Hindlimb muscle (tissue), 1 donor: ENCODE results near the gene STAT5A. TPM values are rescaled to one million over a fixed set of nuclear protein-coding genes. Genes with fewer than 3 reads are reported as not detected.
"Not testable (repeated sequence)": the region's sequence is repeated elsewhere in the genome, so short reads cannot be mapped to it uniquely, and the experiment has no call there.

Experiments used
- DNase-seq: peaks from one replicate; pipeline ENCODE4 v3.0.0-alpha.2; 2013
- polyA plus RNA-seq: library from polyadenylated mRNA; unstranded; fragments of 120-200 nt; gene quantifications from one replicate; pipeline ENCODE4 v1.2.1, GENCODE V29; 2013; ENCODE audit not compliant: insufficient read length

Gene STAT5A
- polyA plus RNA-seq, 1 donor: 22.1 TPM

DNA sequence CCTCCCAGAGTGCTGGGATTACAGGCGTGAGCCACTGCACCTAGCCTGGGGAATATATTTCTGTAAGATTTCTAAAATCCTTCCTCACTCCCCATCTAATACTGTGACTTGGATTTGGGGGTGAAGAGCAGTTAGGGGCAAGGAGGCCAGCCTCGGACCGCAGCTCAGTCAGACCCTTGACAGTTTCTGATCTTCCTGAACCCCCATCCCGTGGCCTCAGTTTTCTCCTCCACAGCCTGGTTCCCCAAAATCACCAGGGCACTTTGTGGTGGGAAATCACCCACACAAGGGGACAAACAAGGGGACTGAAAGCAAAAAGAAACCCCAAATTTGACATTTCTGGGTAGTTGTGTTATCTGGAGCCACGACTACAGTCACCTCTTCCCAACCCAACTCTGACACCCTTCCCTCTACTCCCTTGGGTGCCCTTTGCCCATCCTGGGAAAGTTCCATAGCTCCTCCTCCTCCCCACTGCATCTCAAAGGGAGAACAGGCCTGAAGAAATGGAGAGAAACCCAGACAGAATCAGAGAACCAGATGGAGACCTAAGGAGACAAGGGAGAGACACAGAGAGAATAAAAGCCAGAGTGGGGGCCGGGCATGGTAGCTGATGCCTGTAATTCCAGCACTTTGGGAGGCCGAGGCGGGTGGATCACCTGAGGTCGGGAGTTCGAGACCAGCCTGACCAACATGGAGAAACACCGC is 2.8 kb upstream of the STAT5A start:
- no peak for DNase-seq

DNA sequence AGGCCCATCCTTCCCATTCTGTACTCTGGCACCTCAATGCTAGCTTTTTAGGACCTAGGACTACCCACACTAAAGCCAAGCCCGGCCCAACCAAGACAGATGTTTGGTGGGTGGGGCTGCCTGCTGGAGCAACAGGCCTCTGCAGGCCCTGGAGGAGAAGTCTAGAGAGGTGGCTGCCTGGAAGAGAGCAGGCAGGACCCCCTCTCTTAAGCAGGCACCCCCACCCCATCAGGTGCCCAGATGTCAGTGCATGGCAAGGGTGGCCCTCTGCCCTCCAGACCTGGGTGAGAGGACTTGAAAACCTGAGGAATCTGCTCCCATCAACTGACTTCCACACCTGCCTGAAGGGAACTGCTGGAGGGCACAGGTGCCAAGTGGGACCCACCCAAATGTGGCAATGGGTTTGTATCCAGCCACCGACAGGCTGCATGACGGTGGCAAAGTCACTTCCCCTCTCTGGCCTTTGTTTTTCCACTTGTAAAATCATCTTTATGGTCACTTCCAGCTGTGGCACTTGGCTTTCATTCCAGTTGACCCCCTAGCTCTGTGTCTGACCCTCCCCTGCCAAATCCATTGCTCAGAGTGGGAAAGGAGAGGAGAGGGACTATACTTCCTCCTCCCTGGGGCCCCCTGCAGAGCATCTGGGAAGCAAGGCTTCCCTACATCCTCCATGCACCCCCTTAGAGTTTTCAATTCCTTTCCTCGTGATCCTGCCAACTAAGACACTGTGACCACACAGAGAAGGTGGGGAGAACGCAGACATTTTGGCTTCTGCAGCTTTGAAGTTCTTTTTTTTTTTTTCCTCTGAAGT is 1.7 kb upstream of the STAT5A start:
- DNase-seq: no peak

DNA sequence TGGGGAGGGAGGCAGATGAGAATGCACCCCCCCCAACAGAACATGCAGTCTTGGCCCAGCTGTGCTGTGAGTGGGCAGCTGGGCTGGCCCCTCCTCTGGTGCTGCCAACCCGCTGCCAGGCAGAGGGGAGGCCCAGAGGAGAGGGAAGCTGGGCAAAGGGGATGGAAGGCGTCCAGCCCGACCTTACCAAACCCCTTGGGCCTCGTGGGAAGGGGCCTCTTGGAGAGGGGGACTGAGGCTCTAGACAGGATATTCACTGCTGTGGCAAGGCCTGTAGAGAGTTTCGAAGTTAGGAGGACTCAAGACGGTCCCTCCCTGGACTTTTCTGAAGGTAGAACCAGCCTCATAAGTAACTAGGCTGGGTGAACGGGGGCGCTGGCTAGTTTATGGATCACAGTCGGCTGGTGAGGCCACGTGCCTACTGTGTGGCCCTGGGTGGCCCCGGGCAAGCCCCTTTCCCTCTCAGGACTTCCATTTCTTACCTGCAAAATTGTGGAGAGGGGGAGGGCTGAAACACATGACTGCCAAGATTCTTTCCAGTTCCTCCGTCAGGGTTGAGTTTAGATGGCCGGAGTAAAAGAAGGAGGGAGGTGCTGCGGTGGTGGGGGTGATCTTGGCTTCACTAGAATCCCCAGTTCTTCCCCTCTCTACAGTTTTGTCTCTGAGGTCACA is 857 bp upstream of the STAT5A start:
- DNase-seq: peak; percentile 52

DNA sequence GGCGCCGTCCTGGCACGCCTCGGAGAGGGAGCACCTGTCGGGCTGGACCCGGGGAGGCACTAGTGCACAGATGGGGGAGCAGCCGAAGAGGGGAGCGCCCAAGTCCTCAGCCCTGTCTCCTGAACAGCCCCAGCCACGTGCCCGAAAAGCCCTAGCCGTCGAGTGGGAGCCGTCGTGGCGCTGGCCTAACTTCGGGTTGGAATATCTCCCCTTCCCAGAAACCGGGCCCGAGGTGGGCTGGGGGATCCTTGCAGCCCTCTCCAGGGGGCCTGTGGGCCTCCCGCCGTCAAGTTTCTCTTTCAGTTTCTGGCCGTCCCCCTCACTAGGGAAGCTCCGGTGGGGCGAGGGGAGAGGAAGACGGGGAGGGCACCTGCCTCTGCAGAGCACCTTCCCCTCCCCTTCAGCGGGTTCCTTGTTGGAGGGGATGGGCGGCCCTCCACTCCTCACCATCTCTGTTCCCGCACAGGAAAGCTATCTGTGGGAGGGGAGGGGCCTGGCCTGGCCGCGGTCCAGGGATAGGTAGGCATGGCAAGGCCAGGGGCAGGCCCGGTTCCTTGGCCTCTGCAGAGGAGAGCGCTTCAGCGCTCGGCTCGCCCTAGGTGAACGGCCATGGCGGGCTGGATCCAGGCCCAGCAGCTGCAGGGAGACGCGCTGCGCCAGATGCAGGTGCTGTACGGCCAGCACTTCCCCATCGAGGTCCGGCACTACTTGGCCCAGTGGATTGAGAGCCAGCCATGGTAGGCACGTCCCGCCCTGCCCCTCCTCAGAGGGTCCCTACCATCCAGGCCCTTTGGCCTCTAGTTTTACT is 709 bp downstream of the STAT5A start:
- DNase-seq: no peak

DNA sequence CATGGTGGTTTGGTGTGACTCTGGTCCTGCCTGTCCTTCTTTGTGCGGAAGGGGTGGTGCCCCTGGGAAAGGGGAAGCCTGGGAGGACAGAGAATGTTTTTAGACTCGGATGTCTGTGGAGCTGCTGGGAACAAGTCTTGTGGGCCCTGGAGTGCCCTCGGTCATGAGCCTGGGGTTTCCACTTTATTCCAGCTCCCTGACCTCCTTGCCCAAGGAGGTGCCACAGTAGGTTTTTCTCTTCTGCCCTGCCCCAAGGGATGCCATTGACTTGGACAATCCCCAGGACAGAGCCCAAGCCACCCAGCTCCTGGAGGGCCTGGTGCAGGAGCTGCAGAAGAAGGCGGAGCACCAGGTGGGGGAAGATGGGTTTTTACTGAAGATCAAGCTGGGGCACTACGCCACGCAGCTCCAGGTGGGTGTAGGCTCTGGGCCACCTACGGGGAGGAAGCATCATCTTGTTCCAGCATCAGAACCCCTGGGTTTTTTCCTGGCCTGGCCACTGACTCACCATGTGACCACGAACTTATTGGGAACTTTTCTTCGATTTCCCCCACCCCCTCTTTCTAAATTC is 1.4 kb downstream of the STAT5A start:
- no peak for DNase-seq

- DNase-seq: no peak
Measured at GRCh38 chr17:42290577-42290976, 2.3 kb downstream of the STAT5A start.

GRCh38 chr17:42291129-42291528 is 2.8 kb downstream of the STAT5A start:
- no peak for DNase-seq

GRCh38 chr17:42294469-42295398 is 6.4 kb downstream of the STAT5A start:
- DNase-seq: no peak

DNA sequence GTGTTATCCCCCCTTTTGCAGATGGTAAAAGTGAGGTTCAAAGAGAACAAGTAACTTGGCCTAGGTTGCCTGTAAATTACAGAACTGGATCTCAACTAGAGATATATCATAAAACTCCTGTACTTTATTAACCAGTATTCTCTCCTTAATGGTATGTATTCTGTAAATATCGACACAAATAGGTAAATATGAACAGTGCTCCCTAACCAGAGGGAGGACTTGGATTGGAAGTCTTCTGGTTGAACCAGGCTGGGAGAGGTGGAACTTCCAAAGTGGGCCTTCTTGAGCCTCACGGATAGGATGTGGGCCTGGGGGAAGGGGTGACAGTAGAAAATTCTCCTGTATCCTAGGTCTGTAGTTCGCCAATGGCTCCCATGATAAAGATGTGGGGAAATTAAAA is 7.7 kb downstream of the STAT5A start:
- no peak for DNase-seq

GRCh38 chr17:42297775-42298174 is 9.5 kb downstream of the STAT5A start:
- not testable (repeated sequence) for DNase-seq

DNA sequence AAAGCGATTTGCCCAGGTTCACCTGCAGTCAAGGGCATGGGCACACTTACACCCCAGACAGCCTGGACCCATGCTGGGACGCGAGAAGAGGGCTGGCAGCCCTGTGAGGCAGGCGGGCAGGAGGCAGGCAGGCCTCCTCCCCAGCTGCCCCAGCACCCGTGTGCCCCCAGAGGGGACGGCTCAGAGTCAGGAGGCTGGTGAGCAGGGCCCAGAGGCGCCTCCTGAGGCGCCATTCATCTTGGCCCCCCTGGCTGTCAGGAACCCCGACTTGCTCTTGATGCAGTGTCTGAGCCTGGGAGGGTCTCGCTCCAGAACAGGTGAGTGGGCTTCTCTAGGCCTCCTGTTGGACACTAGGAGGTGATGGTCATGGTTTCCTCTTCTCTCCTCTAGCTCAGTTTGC is 11.1 kb downstream of the STAT5A start:
- DNase-seq: not testable (repeated sequence)

- DNase-seq: not testable (repeated sequence)
Measured at GRCh38 chr17:42299913-42300312, 11.6 kb downstream of the STAT5A start.

DNA sequence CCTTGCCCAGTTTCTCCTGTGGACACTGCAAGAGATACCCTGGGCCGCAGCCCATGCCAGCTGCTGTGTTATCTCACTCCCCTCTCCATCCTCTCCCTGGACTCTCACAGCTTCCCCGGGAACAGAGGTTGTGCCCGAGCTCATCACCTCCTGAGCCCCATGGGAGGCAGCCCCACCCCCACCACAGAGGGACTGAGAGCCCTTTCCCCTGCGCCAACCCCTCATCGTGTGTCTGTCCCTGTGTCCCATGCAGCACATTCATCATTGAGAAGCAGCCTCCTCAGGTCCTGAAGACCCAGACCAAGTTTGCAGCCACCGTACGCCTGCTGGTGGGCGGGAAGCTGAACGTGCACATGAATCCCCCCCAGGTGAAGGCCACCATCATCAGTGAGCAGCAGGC is 12.7 kb downstream of the STAT5A start:
- no peak for DNase-seq

DNA sequence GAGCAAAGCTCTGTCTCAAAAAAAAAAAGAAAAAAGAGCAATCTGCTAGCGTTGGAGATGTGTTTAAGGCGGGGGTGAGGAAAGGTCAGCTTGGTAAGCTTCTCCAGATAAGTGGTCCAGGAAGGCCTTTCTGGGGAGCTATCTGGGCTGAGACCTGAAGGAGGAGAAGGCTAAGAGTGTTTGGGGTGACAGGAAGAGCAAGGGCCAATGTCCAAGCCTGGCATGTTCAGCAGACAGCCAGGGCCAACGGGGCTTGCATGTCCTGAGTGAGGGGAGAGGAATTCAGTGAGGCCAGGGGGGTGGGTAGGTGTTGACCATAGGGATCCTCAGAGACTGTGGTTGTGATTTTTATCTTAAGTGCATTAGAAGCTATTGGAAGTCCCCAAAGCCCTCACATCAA is 15.4 kb downstream of the STAT5A start:
- DNase-seq: no peak

DNA sequence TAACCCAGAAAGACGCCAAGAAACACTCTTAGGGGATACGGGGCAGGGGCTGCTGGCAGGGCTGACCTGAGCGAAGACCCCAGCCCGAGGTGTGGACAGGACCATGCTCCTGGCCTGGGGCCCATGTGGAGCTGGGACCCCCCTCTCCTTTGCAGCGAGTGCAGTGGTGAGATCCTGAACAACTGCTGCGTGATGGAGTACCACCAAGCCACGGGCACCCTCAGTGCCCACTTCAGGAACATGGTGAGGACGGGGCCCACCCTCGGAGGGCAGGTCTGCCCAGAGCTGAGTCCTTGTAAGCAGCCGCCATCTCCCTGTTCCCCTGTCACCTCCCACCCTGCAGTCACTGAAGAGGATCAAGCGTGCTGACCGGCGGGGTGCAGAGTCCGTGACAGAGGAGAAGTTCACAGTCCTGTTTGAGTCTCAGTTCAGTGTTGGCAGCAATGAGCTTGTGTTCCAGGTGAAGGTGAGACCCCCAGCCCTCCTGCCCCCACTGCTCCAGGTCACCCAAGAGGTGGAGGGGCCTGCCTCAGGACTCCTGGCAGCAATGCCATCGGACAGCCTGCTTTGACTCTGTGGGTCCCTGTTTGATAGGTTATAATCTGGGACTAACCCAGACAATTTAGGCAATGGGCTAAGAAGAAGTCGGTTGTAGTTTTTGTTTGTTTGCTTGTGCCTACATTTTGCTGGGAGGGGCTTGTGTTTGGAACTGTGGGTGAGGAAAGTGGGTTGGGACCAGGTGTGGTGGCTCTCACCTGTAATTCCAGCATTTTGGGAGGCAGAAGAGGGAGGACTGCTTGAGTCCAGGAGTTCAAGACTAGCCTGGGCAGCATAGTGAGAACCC is 16.1 kb downstream of the STAT5A start:
- no peak for DNase-seq

- DNase-seq: not testable (repeated sequence)
Measured at GRCh38 chr17:42305031-42305330, 16.7 kb downstream of the STAT5A start.

- no peak for DNase-seq
Measured at GRCh38 chr17:42305543-42306384, 17.5 kb downstream of the STAT5A start.

- no peak for DNase-seq
Measured at GRCh38 chr17:42306385-42306667, 18.0 kb downstream of the STAT5A start.

- no peak for DNase-seq
Measured at GRCh38 chr17:42307362-42307927, 19.1 kb downstream of the STAT5A start.
